GM12878 (cell line): ENCODE data around the gene SLAIN2. TPM values are rescaled to one million over a fixed set of nuclear protein-coding genes. Genes with fewer than 3 reads are reported as not detected.

Experiments
- ATAC-seq: fragments of 200-7000 bp; cut with Tn5 transposase; 3 replicates; pipeline ENCODE4 v1.9.1; 2020; ENCODE audit warnings: mild to moderate bottlenecking, moderate library complexity
- BruUV-seq: library from RNA; stranded (reverse); fragments of 400-500 nt; replicated peaks from 2 replicates; lab custom pipeline; 2021; lab: Mats Ljungman, UMichigan
- CTCF ChIA-PET: fragments of 300-600 bp; sonication (Branson Sonifier 250); formaldehyde crosslinking; extraction: SDS; loops from one replicate; lab custom pipeline; 2021; ENCODE audit warnings: inconsistent platforms; lab: Yijun Ruan, JAX
- POLR2A ChIA-PET: fragments of 350-600 bp; formaldehyde crosslinking; extraction: SDS; loops from one replicate; lab custom pipeline; 2021; ENCODE audit warnings: inconsistent platforms; lab: Charles Lee
- RAD21 ChIA-PET: fragments of 300-600 bp; sonication (Branson Sonifier 250); formaldehyde crosslinking; loops from one replicate; lab custom pipeline; 2023; ENCODE audit warnings: antibody characterized with exemption; ENCODE audit not compliant: unreplicated experiment; lab: Charles Lee
- SMC1A ChIA-PET: fragments of 300-600 bp; sonication (Branson Sonifier 250); formaldehyde crosslinking; loops from one replicate; lab custom pipeline; 2023; ENCODE audit not compliant: unreplicated experiment, uncharacterized antibody; lab: Charles Lee
- DNase-seq: peaks from one replicate; pipeline ENCODE4 v3.0.0-alpha.2; 2011; ENCODE audit warnings: low read depth, low spot score
- FAIRE-seq: peaks from 3 replicates; lab custom pipeline; 2011; peaks lifted over from hg19 to GRCh38; lab: Jason Lieb, UNC
- H2AFZ ChIP-seq: 2 replicates; pipeline ENCODE4 v1.6.0; 2011; ENCODE audit warnings: low read depth, low read length, control low read depth; ENCODE audit not compliant: control insufficient read depth
- H3K27ac ChIP-seq: 2 replicates; pipeline ENCODE4 v1.5.1; 2011; ENCODE audit warnings: control low read depth; ENCODE audit not compliant: control insufficient read depth, insufficient read depth
- H3K27me3 ChIP-seq, 2 experiments: replicated peaks in 1 of 2; 2 replicates each; pipeline versions ENCODE4 v1.6.0 to v1.6.1; 2011; ENCODE audit warnings: low read length in 1 of 2; ENCODE audit not compliant: control insufficient read depth in 2 of 2, insufficient read depth in 2 of 2
- H3K36me3 ChIP-seq, 2 experiments: 2 replicates each; pipeline ENCODE4 v1.5.1; 2011; ENCODE audit warnings: low read length in 1 of 2; ENCODE audit not compliant: control insufficient read depth in 2 of 2, insufficient read depth in 2 of 2
- H3K4me1 ChIP-seq: 2 replicates; pipeline ENCODE4 v1.6.1; 2011; ENCODE audit warnings: mild to moderate bottlenecking, low read length, moderate library complexity, mixed read lengths; ENCODE audit not compliant: control insufficient read depth, insufficient read depth
- H3K4me2 ChIP-seq: 2 replicates; pipeline ENCODE4 v1.6.0; 2011; ENCODE audit warnings: control low read depth; ENCODE audit not compliant: control insufficient read depth, insufficient read depth
- H3K4me3 ChIP-seq: fragments of 200-600 bp; sonication (generic); 2 replicates; pipeline ENCODE4 v1.5.1; 2016
- H3K79me2 ChIP-seq: 2 replicates; pipeline ENCODE4 v1.6.0; 2011; ENCODE audit warnings: low read length; ENCODE audit not compliant: control insufficient read depth, insufficient read depth
- H3K9ac ChIP-seq: 2 replicates; pipeline ENCODE4 v1.8.0; 2011; ENCODE audit warnings: low read length, control low read depth, mixed read lengths; ENCODE audit not compliant: control insufficient read depth, insufficient read depth
- H3K9me3 ChIP-seq: replicated peaks from 3 replicates; pipeline ENCODE4 v1.5.1; 2011; ENCODE audit warnings: mild to moderate bottlenecking, low read length; ENCODE audit not compliant: control insufficient read depth, insufficient read depth
- H4K20me1 ChIP-seq: 2 replicates; pipeline ENCODE4 v1.6.0; 2011; ENCODE audit not compliant: control insufficient read depth, insufficient read depth
- BCL3 ChIP-seq: IDR thresholded peaks from 2 replicates; pipeline ENCODE4 v1.6.1; 2011; ENCODE audit warnings: borderline replicate concordance, low read depth, mild to moderate bottlenecking, moderate library complexity, low read length; ENCODE audit not compliant: insufficient read depth, poor library complexity, severe bottlenecking
- CBX5 ChIP-seq: sonication (generic); IDR thresholded peaks from 2 replicates; pipeline ENCODE4 v1.6.1; 2016; ENCODE audit warnings: low read depth, moderate library complexity, mild to moderate bottlenecking, inconsistent platforms
- E4F1 ChIP-seq: fragments of 450-650 bp; IDR thresholded peaks from 2 replicates; pipeline ENCODE4 v1.6.1; 2018; ENCODE audit warnings: borderline replicate concordance, mild to moderate bottlenecking; ENCODE audit not compliant: partially characterized antibody
- HDAC2 ChIP-seq: fragments of 200-600 bp; sonication (generic); IDR thresholded peaks from 2 replicates; pipeline ENCODE4 v1.6.1; 2017
- LARP7 ChIP-seq: fragments of 450-650 bp; IDR thresholded peaks from 2 replicates; pipeline ENCODE4 v1.6.1; 2017; ENCODE audit warnings: mild to moderate bottlenecking
- MLLT1 ChIP-seq: fragments of 450-650 bp; IDR thresholded peaks from 2 replicates; pipeline ENCODE4 v1.6.1; 2016; ENCODE audit warnings: mild to moderate bottlenecking
- NFIC ChIP-seq: IDR thresholded peaks from 2 replicates; pipeline ENCODE4 v1.6.1; 2012; ENCODE audit warnings: low read depth, mild to moderate bottlenecking, inconsistent platforms, low read length, moderate library complexity
- NFXL1 ChIP-seq: fragments of 450-650 bp; IDR thresholded peaks from 2 replicates; pipeline ENCODE4 v1.6.1; 2017; ENCODE audit warnings: antibody characterized with exemption, mild to moderate bottlenecking, borderline replicate concordance
- NFYB ChIP-seq: IDR thresholded peaks from 2 replicates; pipeline ENCODE4 v1.6.1; 2011; ENCODE audit warnings: low read depth, mild to moderate bottlenecking, low read length, improper control_type of control experiment, moderate library complexity; ENCODE audit not compliant: insufficient read depth
- POLR2AphosphoS5 ChIP-seq: IDR thresholded peaks from 2 replicates; pipeline ENCODE4 v1.6.1; 2011; ENCODE audit warnings: mild to moderate bottlenecking, low read length, inconsistent platforms
- SMARCA5 ChIP-seq: fragments of 450-650 bp; IDR thresholded peaks from 2 replicates; pipeline ENCODE4 v1.6.1; 2017; ENCODE audit warnings: mild to moderate bottlenecking
- TARDBP ChIP-seq: IDR thresholded peaks from 2 replicates; pipeline ENCODE4 v1.6.1; 2016; ENCODE audit warnings: borderline replicate concordance
- YBX1 ChIP-seq: fragments of 450-650 bp; IDR thresholded peaks from 2 replicates; pipeline ENCODE4 v1.6.1; 2016; ENCODE audit warnings: antibody characterized with exemption
- ZNF207 ChIP-seq: fragments of 450-650 bp; IDR thresholded peaks from 2 replicates; pipeline ENCODE4 v1.6.1; 2014; ENCODE audit warnings: antibody characterized with exemption, mild to moderate bottlenecking, borderline replicate concordance
- WGBS: methylation state at CpG from one replicate; pipeline ENCODE4 v1.1.6; 2016; ENCODE audit warnings: low lambda C conversion rate; ENCODE audit not compliant: insufficient replicate concordance, insufficient coverage; ENCODE audit errors: missing lambda C conversion rate; 5-methylcytosine and 5-hydroxymethylcytosine counted together
- in situ Hi-C: fragments of 300-500 bp; cut with MboI; formaldehyde crosslinking; loops from 9 replicates; pipeline ENCODE4 v1.14.3; 2018; ENCODE audit warnings: mixed read lengths
- intact Hi-C: fragments of 100-400 bp; cut with micrococcal nuclease; formaldehyde crosslinking; loops from one replicate; pipeline ENCODE4 v1.14.2; 2022; ENCODE audit not compliant: unreplicated experiment
- polyA plus RNA-seq, 11 experiments: library from polyadenylated mRNA; depleted of rRNA in 4 of 11; unstranded in 6 of 11; stranded (reverse) in 5 of 11; fragments of >200 nt; fragmentation: Nextera tagmentation in 4 of 11; fragmentation: Illumina TruSeq in 1 of 11; extraction: Ambion mirVana in 4 of 11; extraction: Trizol in 1 of 11; gene quantifications; 1 replicate in 1 of 11; 2 replicates in 10 of 11; pipeline versions ENCODE4 v1.2.1 to v1.2.3, GENCODE V29; 2011 to 2016; ENCODE audit warnings: inconsistent platforms in 2 of 11, missing spikeins in 2 of 11, low read depth in 1 of 11
- total RNA-seq, 4 experiments: library from RNA; depleted of rRNA in 3 of 4; stranded (reverse); fragments of >200 nt in 3 of 4; fragmentation: Illumina TruSeq in 1 of 4; extraction: Trizol in 1 of 4; gene quantifications; 2 replicates each; pipeline versions ENCODE4 v1.2.1 to v1.2.3, GENCODE V29; 2013 to 2021

SLAIN2 gene
- total and polyA plus RNA-seq, 10 of the 15 experiments (the other 5 are each of a cell fraction or from before 2014, with no cell fraction given): 4.3 to 96.6 (median 25.4) TPM

GRCh38 chr4:48356355-48356754 lies 15.0 kb downstream of the SLAIN2 start (continued):
- TF ChIP-seq MLLT1: no peak
- no peak for TF ChIP-seq ZNF207
- no peak for TF ChIP-seq TARDBP
- TF ChIP-seq SMARCA5: no peak
- no peak for TF ChIP-seq POLR2AphosphoS5
- no peak for TF ChIP-seq LARP7
- TF ChIP-seq CBX5: no peak
- no peak for TF ChIP-seq YBX1

- H3K36me3 ChIP-seq: no peaks in the 10 kb centered on the region
- FAIRE-seq (no peak), DNase-seq (no peak), ATAC-seq (no peak)
- in situ Hi-C loops: no loop called here
- 99% methylated on average over 4 of the region's 4 CpGs for WGBS
- H3K79me2 ChIP-seq: peaks cover 5% of the 10 kb centered on the region
- BruUV-seq: no TSS peak
- no peaks in the 10 kb centered on the region for H3K4me1 ChIP-seq
- ChIA-PET POLR2A (no interaction called here), SMC1A (interaction anchor here (0.5 to 1.5 kb wide), 6 partner anchors 10 to 137 kb away, joined by 3 to 5 read pairs (median 4); no protein-coding TSS in a partner anchor), CTCF (interaction anchor here (0.8 to 1.1 kb wide), 2 partner anchors 12 to 16 kb away, joined by 3 to 5 read pairs; no protein-coding TSS in a partner anchor), RAD21 (interaction anchor here (1.0 kb wide), 1 partner anchor 45 kb away, joined by 3 read pairs; no protein-coding TSS in a partner anchor)
- no peaks in the 10 kb centered on the region for H4K20me1 ChIP-seq
- no peak overlapping the region for H3K27ac ChIP-seq
- H3K9me3 ChIP-seq: no peaks in the 10 kb centered on the region; the same call in 2 of the 3 replicates
- H3K4me2 ChIP-seq: no peak overlapping the region
- intact Hi-C loops: no loop called here
- H2AFZ ChIP-seq: no peak overlapping the region
- H3K27me3 ChIP-seq: no peaks in the 10 kb centered on the region
- no peak overlapping the region for H3K9ac ChIP-seq
- TF ChIP-seq NFYB (no peak), E4F1 (no peak), HDAC2 (no peak), NFXL1 (no peak), NFIC (no peak), BCL3 (no peak)
- H3K4me3 ChIP-seq: no peak overlapping the region
Observed at GRCh38 chr4:48360285-48361011, 19.1 kb downstream of the SLAIN2 start.
